ENCODE data around the gene RTL10. TPM values are rescaled to one million over a fixed set of nuclear protein-coding genes. Genes with fewer than 3 reads are reported as not detected.

RTL10 gene
- total and polyA plus RNA-seq, 10 of the 15 experiments (the other 5 are each of a cell fraction or from before 2014, with no cell fraction given): 5.3 to 18.1 (median 10.3) TPM

DNA sequence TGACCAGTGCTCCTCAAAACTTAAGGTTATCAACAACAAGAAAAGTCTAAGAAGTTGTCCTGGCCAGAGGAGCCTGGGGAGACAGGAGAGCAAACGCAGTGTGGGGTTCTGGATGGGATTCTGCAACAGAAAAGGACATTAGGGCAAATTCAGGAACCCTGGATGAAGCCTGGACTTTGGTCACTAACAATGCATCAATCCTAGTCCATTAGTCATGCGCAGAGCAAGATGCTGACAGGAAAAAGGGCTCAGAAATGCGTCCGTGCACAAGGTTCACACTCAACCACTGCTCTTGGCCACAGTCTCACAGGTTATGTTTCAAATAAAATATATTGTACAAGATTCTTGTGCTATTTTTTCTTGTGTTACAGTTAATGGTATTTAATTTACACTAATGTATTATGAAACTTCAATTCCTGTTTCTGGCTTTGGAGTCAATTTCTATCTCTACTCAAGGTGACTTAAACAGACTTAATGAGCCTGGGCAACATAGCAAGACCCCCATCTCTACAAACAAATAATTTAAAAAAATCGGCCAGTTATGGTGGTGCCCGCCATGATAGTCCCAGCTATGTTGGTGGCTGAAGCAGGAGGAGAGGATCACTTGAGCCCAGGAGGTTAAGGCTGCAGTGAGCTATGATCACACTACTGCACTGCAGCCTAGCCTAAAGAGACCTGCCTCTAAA, 13.6 kb downstream of the RTL10 start:
- RAD21 ChIA-PET (ENCODE audit: unreplicated experiment): interaction anchor here (0.8 to 0.9 kb wide), 2 partner anchors 69 to 110 kb away, joined by 3 to 4 read pairs; no protein-coding TSS in a partner anchor
- no TSS peak for BruUV-seq (replicated peaks)
- in situ Hi-C loops (cut with MboI): no loop called here

More for the DNA sequence above, 13.6 kb downstream of the RTL10 start:
- Histone ChIP-seq H3K4me1 (ENCODE audit: control insufficient read depth, insufficient read depth, low read length) (no peaks in the 10 kb centered on the region; the same call in none of the 2 replicates), H2AFZ (ENCODE audit: control insufficient read depth, low read depth, low read length) (no peak overlapping the region), H3K9me3 (replicated peaks; ENCODE audit: control insufficient read depth, insufficient read depth, low read length) (no peaks in the 10 kb centered on the region), H4K20me1 (ENCODE audit: control insufficient read depth, insufficient read depth) (no peaks in the 10 kb centered on the region), H3K27ac (ENCODE audit: control insufficient read depth, insufficient read depth) (no peak overlapping the region), H3K36me3 (ENCODE audit: control insufficient read depth in 2 of 2, insufficient read depth in 2 of 2, low read length in 1 of 2) (no peaks in the 10 kb centered on the region), H3K27me3 (replicated peaks in 1 of 2; ENCODE audit: control insufficient read depth in 2 of 2, insufficient read depth in 2 of 2, low read length in 1 of 2) (no peaks in the 10 kb centered on the region), H3K79me2 (ENCODE audit: control insufficient read depth, insufficient read depth, low read length) (no peaks in the 10 kb centered on the region), H3K4me3 (no peak overlapping the region), H3K4me2 (ENCODE audit: control insufficient read depth, insufficient read depth) (no peak overlapping the region), H3K9ac (ENCODE audit: control insufficient read depth, insufficient read depth, low read length) (no peak overlapping the region)
- FAIRE-seq (no peak), DNase-seq (ENCODE audit: low read depth, low spot score) (no peak), ATAC-seq (no peak)
- CTCF ChIA-PET: interaction anchor here (0.7 to 0.9 kb wide), 3 partner anchors 9 to 69 kb away, joined by 3 to 5 read pairs (median 5); no protein-coding TSS in a partner anchor
- 86% methylated on average over 6 of the region's 6 CpGs for WGBS (ENCODE audit: insufficient coverage, insufficient replicate concordance, low lambda C conversion rate, missing lambda C conversion rate)
- TF ChIP-seq MTA2 (IDR thresholded peaks at IDR 0.05; ENCODE audit: low read depth) (no peak), ETV6 (conservative IDR thresholded peaks at IDR 0.05 in 1 of 2, IDR thresholded peaks at IDR 0.05 in 1 of 2; ENCODE audit: borderline replicate concordance in 1 of 2, low read depth in 1 of 2) (no peak), ZBED1 (IDR thresholded peaks at IDR 0.05; ENCODE audit: borderline replicate concordance) (no peak), RELA (IDR thresholded peaks at IDR 0.05; ENCODE audit: borderline replicate concordance, partially characterized antibody) (no peak), MEF2B (IDR thresholded peaks at IDR 0.05; ENCODE audit: partially characterized antibody, poor library complexity, severe bottlenecking) (no peak), NFYB (IDR thresholded peaks at IDR 0.05; ENCODE audit: insufficient read depth, low read depth, low read length) (no peak), JUND (IDR thresholded peaks at IDR 0.05; ENCODE audit: low read depth, low read length) (no peak), ZNF24 (IDR thresholded peaks at IDR 0.05) (no peak), RAD21 (IDR thresholded peaks at IDR 0.05; ENCODE audit: insufficient read depth, low read depth, low read length) (no peak), STAT3 (IDR thresholded peaks at IDR 0.05; ENCODE audit: low read depth, low read length) (no peak), NR2C1 (IDR thresholded peaks at IDR 0.05) (no peak), RFX5 (IDR thresholded peaks at IDR 0.05; ENCODE audit: low read depth, low read length) (no peak), YY1 (IDR thresholded peaks at IDR 0.05; ENCODE audit: low read depth, low read length) (no peak), PML (IDR thresholded peaks at IDR 0.05; ENCODE audit: low read length) (no peak)
- TF ChIP-seq, protein P1, sequence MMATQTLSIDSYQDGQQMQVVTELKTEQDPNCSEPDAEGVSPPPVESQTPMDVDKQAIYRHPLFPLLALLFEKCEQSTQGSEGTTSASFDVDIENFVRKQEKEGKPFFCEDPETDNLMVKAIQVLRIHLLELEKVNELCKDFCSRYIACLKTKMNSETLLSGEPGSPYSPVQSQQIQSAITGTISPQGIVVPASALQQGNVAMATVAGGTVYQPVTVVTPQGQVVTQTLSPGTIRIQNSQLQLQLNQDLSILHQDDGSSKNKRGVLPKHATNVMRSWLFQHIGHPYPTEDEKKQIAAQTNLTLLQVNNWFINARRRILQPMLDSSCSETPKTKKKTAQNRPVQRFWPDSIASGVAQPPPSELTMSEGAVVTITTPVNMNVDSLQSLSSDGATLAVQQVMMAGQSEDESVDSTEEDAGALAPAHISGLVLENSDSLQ (IDR thresholded peaks at IDR 0.05): no peak
- TF ChIP-seq, protein P2, sequence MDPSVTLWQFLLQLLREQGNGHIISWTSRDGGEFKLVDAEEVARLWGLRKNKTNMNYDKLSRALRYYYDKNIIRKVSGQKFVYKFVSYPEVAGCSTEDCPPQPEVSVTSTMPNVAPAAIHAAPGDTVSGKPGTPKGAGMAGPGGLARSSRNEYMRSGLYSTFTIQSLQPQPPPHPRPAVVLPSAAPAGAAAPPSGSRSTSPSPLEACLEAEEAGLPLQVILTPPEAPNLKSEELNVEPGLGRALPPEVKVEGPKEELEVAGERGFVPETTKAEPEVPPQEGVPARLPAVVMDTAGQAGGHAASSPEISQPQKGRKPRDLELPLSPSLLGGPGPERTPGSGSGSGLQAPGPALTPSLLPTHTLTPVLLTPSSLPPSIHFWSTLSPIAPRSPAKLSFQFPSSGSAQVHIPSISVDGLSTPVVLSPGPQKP (IDR thresholded peaks at IDR 0.05; ENCODE audit: low read depth, low read length): no peak
- POLR2A ChIA-PET: no interaction called here
- SMC1A ChIA-PET (ENCODE audit: uncharacterized antibody, unreplicated experiment): interaction anchor here (0.9 kb wide), 1 partner anchor 69 kb away, joined by 3 read pairs; no protein-coding TSS in a partner anchor
- intact Hi-C loops (cut with micrococcal nuclease; ENCODE audit: unreplicated experiment): no loop called here
